ENCODE data around the gene TMEM248. TPM values are rescaled to one million over a fixed set of nuclear protein-coding genes. Genes with fewer than 3 reads are reported as not detected.
"Not testable (repeated sequence)": the region's sequence is repeated elsewhere in the genome, so short reads cannot be mapped to it uniquely, and the experiment has no call there.

The TMEM248 gene
- total and polyA plus RNA-seq, 2 of the 13 experiments (the other 11 are each of a cell fraction or from before 2014, with no cell fraction given): 54.3 to 109 TPM

- TF ChIP-seq ARNT2 (CRISPR knock-in tag; IDR thresholded peaks at IDR 0.05; ENCODE audit: low read depth) (peak; percentile 77; the same call in 1 of the 2 replicates), ZBTB2 (CRISPR knock-in tag; IDR thresholded peaks at IDR 0.05; ENCODE audit: low read depth) (peak; percentile 82), MXI1 (IDR thresholded peaks at IDR 0.05; ENCODE audit: borderline replicate concordance, low read depth, low read length) (peak; percentile 69; the same call in 1 of the 3 replicates), SIN3A (IDR thresholded peaks at IDR 0.05; ENCODE audit: borderline replicate concordance, low read depth, low read length) (0 out of 2 replicates have a peak, but pooled peaks have one; percentile 76), NFKB2 (CRISPR knock-in tag; IDR thresholded peaks at IDR 0.05; ENCODE audit: borderline replicate concordance) (peak; percentile 36; the same call in 1 of the 2 replicates), POLR2A (IDR thresholded peaks at IDR 0.05; ENCODE audit: insufficient read depth in 1 of 2, low read depth in 2 of 2, low read length in 2 of 2) (peak; percentile 85 to 86), ZFP91 (CRISPR knock-in tag; IDR thresholded peaks at IDR 0.05; ENCODE audit: borderline replicate concordance) (peak; percentile 64; the same call in 1 of the 2 replicates), NFYC (CRISPR knock-in tag; IDR thresholded peaks at IDR 0.05) (peak; percentile 87), RBFOX2 (IDR thresholded peaks at IDR 0.05; ENCODE audit: low read depth, low read length) (peak; percentile 75), ZNF614 (CRISPR knock-in tag; IDR thresholded peaks at IDR 0.05; ENCODE audit: borderline replicate concordance) (0 out of 2 replicates have a peak, but pooled peaks have one; percentile 32), KMT2B (CRISPR knock-in tag; IDR thresholded peaks at IDR 0.05) (peak; percentile 86), HBP1 (CRISPR knock-in tag; IDR thresholded peaks at IDR 0.05; ENCODE audit: low read depth) (peak; percentile 39; the same call in 1 of the 2 replicates), USF2 (CRISPR knock-in tag; IDR thresholded peaks at IDR 0.05; ENCODE audit: borderline replicate concordance) (0 out of 2 replicates have a peak, but pooled peaks have one; percentile 22), HNRNPLL (IDR thresholded peaks at IDR 0.05; ENCODE audit: low read depth, low read length, poor library complexity, severe bottlenecking) (peak; percentile 96), SOX6 (CRISPR knock-in tag; IDR thresholded peaks at IDR 0.05) (peak; percentile 47; the same call in 1 of the 2 replicates), IRF2 (CRISPR knock-in tag; IDR thresholded peaks at IDR 0.05) (peak; percentile 54; the same call in 1 of the 2 replicates), HOMEZ (CRISPR knock-in tag; IDR thresholded peaks at IDR 0.05; ENCODE audit: low read depth) (peak; percentile 35; the same call in 1 of the 2 replicates)
- TF ChIP-seq USF2 (IDR thresholded peaks at IDR 0.05; ENCODE audit: low read depth, low read length); SOX6 (IDR thresholded peaks at IDR 0.05): not testable (repeated sequence)
Observed at GRCh38 chr7:66996444-66997191, 75.6 kb downstream of the TMEM248 start, which contains the start of gene TYW1 (continued).
